GM21723 (cell line): ENCODE data around the gene SYT1.

Experiments
- ATAC-seq: cut with Tn5 transposase; IDR thresholded peaks from one replicate; pipeline ENCODE4 v1.9.1; 2021; ENCODE audit warnings: mild to moderate bottlenecking, moderate library complexity; ENCODE audit not compliant: unreplicated experiment

The SYT1 gene

DNA sequence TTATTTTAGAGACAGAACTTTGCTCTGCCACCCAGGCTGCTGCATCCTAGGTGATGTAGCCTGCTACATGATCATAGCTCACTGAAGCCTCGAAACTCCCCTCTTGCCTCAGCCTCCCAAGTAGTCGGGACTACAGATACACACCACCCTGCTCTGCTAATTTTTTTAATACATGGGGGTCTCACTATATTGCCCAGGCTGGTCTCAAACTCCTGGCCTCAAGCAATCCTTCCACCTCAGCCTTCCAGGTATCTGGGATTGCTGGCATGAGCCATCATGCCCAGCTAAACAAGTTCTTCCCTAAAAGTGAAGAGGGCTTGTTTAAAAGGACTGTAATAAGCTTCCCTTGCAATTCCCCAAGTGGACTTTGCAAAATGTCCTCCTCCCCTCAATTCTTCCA is 515.8 kb downstream of the SYT1 start:
- no peak for ATAC-seq

DNA sequence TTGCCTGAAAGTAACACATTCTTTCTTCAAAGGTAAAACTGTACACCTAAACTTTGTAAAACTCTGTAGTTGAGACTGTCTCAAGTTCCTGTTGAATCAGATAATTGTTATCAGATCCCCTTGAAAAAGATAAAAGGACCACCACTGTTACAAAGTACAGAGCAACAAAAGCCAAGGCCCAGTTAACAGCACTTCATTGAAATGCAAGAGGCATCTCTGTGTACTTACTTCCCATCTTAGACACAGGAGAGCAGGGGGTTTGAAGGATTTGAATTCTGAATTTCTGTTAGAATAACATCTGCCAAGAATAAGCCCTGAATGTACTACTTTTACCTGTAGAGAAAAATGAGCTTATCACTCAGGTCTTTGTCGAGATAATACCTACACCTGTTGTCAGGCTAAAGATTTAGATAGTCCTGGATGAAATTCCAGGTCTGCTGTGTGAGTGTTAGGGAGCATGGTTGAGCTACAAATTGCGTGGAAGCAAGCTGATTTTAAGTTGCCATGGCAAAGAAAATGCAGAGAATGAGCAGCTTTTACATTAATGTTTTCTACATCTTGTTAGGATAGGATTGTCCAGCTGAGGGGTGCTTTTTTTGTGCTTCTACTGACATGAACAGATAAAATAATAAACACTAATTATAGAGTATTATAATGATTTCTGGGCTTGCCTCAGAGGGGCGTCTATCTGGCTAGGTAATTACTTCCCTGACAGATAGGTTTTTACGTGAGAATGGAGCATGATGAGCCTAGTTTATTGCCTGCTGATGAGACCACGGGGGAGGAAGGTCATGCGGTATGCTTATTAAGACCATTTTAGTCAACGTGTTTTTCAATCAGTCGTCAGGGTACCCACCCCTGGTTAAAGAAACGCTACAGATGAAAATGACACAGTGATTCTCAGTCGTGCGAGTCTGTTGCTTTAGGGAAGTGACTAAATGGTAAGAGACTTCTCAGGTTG is 517.0 kb downstream of the SYT1 start:
- ATAC-seq: no peak

DNA sequence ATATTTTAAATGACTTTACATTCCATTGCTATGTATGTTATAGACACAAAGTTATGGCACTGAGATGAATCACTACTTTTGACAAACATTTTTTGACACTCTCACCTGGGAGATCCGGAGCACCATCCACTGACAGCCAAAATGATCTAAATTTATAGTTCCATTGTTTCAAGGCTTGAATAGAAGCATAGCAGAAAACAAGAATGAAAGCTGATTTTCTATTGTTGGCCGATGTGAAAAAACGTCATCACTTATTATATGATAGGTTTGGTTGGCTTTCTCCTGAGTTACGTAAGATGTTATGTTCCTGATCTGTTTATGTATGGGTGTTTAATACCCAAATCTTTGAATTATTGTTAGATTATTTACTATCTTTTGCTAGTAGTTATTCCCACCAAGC is 520.0 kb downstream of the SYT1 start:
- no peak for ATAC-seq

DNA sequence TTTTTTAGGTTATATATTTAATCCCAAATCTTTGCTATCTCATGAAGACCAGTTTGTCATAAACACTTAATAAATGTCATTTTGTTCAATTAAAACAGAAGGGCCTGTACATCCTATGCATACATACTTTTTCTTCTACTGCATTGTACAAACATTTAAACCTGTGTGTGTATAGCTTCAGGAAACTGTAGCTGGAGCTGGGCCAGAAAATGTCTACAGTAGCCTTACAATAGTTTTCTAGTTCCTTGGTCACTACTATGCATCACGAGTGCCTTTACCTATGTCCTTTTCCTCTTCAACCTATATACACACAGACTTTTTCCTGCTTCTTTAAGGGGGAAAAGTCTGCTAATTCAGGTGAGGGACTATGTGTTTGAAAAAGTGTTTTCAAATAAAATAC is 523.4 kb downstream of the SYT1 start:
- ATAC-seq: no peak

DNA sequence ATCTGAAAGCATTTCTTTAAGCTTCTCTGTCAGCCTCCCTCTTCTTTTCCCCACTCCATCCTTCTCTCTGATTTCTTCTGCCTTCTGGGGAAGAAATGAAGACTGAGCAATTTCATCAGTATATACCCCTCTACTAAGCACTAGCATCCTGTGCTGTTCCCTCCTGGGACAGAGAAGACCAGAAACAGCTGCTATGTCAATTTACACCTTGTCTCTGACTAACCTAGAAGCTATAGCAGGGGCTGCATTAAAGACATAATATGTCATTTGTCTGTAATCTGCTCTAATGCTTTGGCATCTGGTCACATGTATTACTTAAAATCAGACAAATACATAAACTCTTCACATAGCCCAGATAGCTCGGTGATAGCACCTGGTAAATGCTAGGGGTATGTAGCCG is 529.3 kb downstream of the SYT1 start:
- no peak for ATAC-seq

DNA sequence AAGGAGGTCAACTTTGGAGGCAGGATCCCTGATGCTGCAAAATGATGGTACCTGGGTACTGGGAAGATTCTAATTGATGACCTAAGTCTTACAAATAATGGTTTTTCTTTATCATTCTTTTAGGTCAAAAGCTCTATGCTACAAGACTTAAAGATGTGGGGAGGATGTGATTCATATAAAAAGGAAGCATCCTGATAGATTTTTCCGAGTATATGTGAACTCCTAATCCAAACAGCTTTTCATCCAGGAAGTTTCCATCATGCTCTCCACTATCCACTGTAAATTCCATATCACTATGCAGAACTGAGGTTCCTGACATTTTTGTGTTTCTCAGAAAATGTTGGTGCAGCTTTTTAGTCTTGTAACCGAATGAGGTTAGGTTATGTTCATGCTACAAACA is 533.0 kb downstream of the SYT1 start:
- no peak for ATAC-seq

DNA sequence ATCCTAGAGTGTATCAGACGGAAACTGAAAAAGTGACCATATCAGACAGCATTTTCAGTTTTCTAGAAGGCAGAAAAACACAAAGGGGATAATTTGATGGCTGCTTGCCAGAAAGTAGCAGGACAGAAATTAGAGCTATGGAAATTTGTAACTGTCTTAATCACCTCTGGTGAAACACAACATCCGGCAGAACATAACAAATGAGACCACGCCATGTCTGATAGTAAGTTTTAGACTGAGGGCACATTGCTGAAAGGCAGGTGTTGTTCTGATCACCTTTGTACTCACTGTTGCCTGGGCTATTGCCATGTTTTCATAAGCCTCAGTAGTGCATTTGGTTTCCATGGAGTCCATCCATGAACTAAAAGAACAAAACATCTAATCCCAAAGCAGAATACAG is 535.9 kb downstream of the SYT1 start:
- ATAC-seq: no peak

DNA sequence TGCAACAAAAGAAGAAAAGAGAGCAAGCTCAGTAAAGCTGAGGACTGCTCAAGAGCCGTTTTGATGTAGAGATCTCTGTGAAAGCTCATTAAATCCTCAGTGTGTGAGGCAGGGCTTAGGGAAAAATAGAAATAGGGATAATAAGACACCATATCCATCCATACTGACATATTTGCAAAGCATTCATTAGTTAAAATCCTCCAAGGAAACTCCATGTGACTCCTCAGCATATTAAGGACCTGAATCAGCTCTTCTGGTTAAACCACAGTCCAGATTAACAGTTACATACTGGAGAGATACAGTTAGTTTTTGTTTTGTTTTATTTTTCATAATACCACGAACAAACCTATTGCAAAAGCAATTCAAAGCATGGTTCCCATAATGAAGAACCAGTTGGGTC is 538.0 kb downstream of the SYT1 start:
- no peak for ATAC-seq

DNA sequence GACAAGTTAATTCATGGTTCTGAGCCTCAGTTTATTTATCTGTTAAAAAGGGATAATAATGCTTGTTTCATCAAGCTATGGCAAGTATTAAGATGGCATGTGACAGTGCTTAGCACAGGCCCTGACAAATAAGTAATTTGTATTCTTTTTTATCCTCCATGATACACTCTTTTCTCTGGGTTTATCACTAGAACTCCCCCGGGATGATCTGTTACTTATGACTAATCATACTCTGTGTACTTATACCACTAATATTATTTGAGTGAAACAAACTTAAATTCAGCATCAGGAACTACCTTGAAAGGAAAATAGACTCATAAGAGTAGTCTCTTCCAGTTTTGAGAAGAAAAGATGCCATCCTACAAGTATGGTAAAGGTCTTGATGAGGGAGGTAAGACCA is 542.4 kb downstream of the SYT1 start:
- ATAC-seq: no peak

DNA sequence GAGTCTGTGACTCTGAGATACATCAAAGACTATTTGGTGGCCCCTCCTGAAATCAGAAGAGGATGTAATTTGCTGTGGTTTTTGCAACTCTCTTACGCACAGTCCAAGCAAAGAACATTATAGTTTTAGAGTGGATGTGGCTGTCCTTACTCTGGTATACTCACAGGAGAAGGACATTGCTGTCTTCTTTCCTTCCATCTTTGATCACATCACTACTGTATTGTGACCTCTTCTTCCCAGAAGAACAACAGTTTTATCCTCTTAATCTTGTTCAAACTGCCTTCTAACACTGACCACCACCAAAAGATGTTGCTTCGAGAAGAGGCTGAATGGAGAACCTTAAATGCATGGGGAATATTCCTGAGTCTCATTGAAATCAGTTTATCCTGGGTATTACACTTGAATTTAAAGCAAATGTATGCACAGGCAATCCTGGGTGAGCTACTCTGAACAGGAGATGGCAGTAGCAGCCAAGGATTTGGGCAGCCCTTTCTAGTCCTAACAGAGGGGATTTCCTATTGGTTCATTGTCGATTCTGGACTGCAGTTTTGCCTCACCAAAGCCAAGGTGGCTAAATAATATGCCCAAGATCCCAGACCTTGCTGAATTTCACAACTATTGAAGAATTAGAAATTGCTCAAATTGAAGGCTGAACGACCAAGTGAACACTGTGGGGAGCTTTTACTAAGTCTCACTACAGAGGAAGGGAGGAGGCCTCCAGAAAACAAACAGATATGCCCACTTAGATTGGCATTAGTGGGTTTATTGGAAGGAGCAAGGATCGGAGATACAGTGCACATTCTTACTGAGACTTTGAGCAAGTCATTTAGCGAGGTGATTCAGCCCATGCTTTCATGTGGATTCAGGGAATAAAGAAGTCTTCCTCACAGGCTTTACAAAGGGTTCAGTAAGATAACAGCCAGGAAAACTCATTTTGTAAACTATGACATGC is 543.4 kb downstream of the SYT1 start:
- ATAC-seq: peak; percentile 84

DNA sequence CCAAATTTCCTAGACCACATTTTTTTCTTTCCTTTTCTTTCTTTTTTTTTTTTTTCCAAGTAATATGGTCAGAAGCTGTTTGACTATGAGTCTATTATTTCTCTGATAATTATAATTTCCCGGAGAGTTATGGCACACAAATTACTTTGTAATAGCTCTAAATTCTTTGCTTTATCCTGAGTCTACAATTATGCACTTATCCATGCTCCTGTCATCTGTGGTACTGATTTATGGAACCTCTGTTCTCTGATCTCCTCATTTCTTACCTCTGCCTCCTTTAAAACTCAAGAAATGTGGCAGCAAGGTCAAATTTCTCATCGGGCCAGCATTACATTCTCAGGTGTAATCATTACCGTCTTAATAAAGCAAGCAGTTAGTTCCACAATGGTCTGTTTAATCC is 544.1 kb downstream of the SYT1 start:
- no peak for ATAC-seq

DNA sequence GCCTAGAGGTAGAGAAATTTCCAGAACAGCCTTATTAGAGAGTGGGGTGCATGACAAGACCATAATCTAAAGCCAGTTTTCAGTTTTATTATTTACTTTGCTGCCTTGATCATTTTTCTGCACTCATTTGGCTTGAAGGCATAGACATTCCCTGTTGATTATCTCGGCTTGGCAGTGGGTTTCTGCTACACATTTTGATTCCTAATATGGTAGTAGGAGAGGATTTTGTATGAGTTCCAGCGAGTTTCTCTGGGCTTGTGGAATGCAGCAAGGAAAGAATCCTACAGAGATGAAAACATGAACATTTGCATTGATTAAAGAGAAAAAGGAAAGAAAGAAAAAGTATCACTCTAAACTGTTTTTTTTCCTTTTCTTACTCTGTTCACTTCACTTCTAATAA is 545.0 kb downstream of the SYT1 start:
- ATAC-seq: no peak

DNA sequence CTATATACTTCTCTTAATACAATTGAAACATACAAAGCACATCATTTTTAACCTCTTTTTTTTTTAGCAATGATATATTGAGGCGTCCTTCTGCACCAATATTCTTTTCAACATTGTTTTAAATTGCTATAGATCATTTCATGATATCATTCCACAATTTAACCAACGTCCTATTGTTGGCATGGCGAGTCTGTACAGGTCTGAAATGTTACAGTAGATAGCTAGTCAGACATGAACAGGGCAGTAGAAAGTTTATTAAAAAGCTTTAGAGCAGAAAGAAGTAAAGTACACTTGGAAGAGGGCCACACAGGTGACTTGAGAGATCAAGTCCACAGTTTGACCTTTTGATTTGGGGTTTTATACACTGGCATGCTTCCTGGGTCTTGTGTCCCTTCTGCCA is 547.2 kb downstream of the SYT1 start:
- ATAC-seq: no peak

DNA sequence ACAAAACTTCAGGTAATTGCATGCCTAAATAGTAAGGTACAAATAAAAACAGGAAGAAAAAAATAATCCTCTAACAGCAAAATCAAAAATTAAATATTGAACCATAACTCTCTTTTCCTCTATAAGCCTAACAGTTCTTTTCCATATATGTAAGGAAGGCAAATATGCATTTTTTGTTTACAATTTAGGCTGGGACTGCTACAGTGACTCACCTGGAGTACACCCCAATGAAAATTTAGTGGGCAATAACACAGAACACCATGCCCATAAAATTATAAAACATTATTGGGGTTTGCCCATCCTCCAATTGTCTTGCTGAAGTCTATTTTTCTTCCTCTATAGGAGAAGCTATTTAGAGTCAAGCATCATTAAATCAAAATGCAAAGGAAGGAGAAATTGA is 549.2 kb downstream of the SYT1 start:
- no peak for ATAC-seq

DNA sequence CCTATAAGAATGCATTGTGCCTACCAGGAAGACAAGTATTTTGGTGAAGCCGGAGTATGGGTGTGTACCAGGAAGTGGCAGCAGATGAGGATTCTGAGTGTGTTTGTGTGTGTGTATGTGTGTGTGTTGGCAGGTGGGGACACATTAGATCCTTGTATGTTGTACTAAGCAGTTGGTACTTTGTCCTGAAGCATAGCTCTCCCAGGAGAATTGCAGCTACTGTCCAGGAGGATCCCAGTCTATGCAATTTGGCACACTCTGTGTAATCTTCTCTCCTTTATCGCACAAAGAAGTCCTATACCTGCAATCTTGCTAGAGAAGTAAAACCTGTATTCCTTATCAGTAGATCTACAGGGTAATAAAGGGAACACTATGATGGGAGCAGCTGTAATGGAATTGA is 549.7 kb downstream of the SYT1 start:
- no peak for ATAC-seq

DNA sequence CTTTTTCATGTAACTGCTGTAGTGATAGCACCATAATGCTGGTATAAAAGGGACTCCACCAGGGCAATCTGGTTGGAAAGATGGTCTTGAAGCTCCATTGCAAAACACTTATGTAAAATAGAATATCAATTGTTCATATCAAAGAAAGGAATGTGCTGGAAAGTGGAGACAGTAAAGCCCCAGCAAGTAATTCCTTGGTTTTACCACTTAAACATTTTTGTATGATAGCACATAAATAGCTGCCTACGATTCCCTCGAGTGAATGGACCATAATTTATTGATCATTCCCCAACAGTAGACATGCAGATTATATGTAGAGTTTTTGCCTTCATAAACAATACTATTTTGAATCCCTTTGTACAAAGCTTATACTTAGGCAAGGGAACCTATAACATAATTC is 550.7 kb downstream of the SYT1 start:
- ATAC-seq: no peak

DNA sequence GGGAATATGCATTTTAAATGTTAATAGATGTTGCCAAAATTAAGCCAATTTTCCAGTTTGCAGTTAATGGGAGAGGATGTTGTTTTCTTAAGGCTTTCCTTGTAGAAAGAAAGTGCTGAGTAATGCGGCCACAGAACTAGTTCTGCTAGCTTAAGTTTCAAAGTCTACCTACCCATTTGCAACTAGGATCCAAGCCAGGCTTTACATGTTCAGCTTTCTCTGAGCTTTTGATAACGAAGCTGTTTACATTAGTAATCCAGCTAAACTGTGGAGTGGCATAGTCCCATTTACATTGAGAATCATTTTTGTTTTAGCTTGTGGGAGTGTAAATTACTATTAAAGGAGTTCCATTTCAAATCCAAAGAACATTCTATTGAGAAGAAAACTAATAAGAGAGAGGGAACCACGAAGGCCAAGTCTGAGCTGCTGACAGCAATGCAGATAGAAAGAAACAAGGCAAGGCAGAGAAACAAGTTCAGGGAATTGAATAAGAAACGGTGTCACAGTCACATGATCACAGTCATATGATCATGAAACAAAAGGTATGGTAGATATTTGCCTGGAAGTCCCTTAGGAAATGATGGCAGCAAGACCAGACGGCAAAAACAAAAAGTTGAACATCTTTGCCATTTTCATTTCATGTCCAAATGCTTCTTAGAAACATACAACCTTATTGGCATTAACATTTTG is 551.3 kb downstream of the SYT1 start:
- ATAC-seq: no peak

DNA sequence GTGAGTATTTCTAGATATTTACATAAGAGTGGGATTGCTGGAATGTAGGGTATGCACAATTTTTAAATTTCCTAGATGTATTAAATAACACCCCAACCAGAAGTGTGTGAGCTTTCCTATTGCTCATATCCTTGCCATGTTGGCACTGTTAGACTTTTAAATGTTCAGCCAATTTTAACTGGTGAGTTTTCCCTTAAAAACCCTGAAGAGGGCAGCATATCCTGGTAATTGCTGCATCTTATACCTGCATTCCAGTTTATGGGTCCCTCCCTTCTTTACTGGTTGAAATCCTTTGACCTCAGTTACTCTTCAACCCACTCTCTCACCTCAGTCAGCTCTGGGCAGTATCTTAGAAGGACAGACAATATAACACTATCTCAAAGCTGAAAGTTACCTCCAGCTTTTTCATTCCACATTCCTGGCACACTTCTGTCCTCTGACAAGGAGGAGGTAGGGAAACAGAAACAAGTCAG is 555.6 kb downstream of the SYT1 start:
- no peak for ATAC-seq

DNA sequence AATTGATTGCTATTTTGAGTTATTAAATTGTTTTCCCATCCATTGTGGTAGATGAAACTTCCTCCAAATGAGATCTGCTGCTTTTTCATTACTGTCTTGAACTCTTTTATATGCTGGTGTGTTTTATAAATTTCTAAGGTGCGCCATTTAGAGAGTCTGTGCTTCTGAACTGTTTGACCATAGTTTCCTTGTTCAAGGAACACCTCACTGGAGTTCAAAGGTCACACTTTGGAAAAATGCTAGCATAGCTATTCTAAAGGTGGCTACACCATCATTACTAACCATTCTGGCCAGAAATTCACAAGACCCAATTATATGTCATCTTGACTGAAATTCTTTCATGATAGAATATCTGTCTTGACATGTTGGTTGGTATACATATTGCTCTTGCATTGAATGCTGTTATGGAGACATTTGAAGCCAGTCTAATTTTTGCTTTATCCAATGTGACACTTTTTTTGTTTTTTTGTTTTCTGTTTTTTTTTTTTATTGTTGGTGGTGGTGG is 556.7 kb downstream of the SYT1 start:
- no peak for ATAC-seq

DNA sequence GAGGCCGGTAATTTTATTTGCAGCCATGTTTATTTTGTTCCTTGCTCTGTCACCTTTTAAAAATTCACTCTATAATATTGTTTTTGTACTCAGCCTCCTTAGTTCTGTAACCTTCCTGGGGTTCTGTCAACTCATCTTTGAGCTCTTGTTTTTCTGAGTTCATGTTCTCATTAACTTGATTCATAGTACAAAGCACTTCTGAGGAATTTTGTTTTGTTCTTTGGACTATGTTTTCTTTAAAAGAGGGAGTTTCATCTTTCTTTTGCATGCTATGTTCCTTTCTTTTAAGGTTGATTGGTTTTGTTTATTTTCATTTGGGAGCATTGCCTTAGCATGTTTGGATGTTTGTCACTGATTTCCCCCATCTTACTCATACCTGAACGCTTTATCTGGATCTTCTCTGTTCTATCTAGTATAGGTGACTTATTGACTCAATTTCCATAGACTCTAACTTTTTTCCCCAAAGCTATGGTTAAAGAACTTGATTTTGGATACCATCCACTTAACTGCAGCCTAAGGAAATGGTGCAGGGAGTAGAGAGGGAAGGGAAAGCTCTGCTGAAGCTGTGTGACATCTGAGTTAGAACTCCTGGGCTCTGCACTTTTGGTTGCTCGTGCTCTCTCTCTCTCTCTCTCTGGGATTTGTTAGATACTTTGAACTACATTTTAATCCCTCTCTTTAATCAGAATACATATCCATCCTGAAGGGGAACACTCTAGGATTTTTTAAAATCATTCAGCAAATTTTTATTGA is 557.7 kb downstream of the SYT1 start:
- ATAC-seq: no peak
